ENCODE data around the gene MPDU1.

The MPDU1 gene

DNA sequence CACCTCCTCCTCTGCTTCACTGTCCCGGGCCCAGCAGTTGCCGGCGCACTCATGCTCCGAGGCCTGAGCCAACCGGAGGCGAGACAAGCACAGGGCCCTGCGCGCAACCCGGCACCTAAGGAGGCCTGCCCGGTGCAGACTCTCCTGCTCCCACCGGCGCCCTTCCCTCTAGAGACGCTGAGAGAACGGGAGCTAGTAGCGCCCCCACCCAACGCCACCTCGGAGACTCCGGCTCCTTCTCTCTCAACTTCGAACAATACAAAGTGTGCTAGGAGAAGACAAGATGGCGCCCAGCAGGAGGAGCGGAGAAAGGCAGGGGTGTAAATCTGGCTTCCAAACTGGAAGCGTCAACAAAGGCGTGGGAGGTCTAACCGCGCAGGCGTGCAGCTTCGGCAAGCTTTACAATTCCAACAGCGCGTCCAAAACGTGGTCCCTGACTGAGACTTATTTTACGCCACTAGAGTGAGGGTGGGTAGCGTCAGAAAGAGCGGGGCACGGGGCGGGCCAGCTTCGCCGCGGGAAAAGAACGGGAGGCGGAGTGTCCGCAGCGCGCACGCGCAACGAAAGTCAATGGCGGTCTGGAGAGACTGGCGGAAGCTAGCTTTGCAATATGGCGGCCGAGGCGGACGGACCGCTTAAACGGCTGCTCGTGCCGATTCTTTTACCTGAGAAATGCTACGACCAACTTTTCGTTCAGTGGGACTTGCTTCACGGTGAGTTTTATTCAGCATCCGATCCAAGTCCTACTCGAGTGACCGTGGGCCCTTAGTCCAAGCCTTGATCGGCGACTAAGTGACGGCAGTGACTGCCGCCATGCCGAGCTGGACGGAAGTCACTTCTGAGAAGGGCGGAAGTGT lies at the start of gene MPDU1:
TSS of gene MPDU1 (plus strand) at position 600 of the 857 bp plus-strand sequence. CDS start at position 611, 11 bp downstream.
- DNase-seq, result peak; percentile 98

- DNase-seq, result no peak
Observed at GRCh38 chr17:7538050-7538449, 45.6 kb upstream of the MPDU1 start.

- DNase-seq, result no peak
Observed at GRCh38 chr17:7538891-7539545, 44.6 kb upstream of the MPDU1 start.

DNA sequence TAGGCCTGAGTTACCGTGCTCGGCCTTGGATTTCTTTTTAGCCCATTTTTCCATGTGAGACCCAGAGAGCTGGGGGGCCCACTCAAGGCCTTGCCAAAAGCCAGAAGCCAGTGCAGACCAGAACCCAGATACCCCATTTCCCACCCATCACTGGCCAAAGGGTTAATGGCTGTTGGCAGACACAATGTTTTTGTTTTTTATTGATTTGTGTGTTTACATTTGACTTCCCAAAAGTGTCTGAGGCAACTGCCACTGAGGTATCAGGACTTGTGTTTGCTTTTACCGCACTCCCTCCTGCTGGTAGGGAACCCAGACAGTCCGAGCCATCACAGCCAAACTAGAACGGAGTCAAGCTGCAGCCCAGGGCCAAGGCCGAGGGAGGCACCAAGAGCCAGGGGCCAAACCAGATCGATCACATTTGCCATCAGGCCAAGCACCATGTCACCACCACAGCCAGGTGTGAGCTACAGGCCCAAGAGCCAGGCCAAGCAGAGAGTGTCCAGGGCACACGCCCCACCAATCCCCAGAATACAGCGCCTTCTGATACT lies 42.5 kb upstream of the MPDU1 start:
- DNase-seq, result no peak

- DNase-seq, result no peak
Observed at GRCh38 chr17:7544911-7545310, 38.7 kb upstream of the MPDU1 start.

- peak; percentile 85 for DNase-seq
Observed at GRCh38 chr17:7548585-7549400, 34.9 kb upstream of the MPDU1 start, which contains the start of gene TNFSF12. TSS of gene TNFSF12 (plus strand) at chr17:7549058. CDS start at chr17:7549154, 96 bp downstream.

- peak; percentile 79 for DNase-seq
Observed at GRCh38 chr17:7549401-7550055, 34.1 kb upstream of the MPDU1 start.

- no peak for DNase-seq
Observed at GRCh38 chr17:7550344-7550743, 33.3 kb upstream of the MPDU1 start.

- DNase-seq, result no peak
Observed at GRCh38 chr17:7551396-7551795, 32.3 kb upstream of the MPDU1 start.

DNA sequence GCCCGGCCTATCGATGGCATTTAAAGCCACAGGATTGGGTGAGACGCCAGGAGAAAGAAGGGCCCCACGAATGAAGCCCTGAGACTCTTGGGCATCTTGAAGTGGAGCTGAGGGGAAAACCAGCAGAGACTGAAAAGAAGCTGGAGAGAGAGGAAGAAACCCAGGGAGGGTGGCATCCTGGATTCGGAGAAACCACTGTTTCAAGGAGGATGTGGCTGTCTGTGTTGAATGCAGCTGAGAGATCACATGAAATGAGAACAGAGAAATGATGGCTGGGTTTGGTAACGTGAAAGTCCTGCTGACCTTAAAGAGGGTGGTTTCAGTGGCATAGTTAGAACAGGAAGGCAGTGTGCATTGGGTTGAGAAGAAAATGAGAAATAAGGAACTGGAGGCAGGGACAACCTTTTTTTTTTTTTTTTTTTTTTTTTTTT lies 31.0 kb upstream of the MPDU1 start:
- DNase-seq, result no peak

DNA sequence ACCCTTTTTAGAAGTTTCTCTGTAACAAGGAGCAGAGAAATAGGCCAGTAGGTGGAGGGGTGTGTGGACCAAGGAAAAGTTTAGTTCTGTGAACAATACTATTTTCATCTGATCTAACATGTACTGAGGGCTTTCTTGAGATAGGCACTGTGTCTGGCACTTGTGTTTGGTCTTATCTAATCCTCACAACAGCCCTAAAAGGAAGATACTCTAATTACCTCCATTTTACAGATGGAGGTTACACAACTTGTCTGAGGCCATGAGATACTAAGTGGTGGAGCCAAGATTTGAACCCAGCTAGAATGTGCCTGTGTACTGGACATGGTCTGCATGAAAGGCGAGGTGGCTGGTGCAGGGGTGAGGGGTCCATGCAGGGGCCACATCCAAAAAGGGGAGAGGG lies 30.3 kb upstream of the MPDU1 start:
- no peak for DNase-seq

DNA sequence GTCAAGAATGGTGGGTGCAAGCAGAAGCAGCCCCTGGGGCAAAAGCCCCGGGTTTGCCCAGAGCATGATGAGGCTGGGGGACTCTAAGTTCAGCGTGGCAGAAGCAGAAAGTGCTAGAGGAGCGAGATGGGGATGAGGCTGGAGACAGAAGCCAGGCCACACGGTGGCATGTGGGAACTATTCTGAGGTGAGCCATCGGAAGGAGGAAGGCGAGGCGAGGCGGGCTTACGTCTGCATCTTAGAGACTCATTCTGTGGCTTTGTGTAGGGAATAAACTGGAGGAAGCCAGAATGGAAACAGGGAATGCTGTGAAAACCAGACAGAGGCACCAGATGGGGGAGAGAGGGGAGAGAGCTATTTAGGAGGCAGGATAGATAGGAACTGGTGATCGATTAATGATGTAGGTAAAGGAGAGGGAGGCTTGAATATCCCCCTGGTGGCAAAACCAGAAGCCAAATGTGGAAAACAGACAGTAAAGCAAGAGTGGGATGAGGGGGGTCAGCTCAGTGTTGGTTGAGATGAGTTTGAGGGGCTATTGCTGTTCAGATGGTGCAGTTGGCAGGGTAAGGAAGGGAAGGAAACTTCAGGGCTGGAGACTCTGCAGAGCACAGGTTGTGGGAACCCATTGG lies 28.2 kb upstream of the MPDU1 start:
- DNase-seq, result no peak

- DNase-seq, result no peak
Observed at GRCh38 chr17:7556627-7557026, 27.0 kb upstream of the MPDU1 start.

DNA sequence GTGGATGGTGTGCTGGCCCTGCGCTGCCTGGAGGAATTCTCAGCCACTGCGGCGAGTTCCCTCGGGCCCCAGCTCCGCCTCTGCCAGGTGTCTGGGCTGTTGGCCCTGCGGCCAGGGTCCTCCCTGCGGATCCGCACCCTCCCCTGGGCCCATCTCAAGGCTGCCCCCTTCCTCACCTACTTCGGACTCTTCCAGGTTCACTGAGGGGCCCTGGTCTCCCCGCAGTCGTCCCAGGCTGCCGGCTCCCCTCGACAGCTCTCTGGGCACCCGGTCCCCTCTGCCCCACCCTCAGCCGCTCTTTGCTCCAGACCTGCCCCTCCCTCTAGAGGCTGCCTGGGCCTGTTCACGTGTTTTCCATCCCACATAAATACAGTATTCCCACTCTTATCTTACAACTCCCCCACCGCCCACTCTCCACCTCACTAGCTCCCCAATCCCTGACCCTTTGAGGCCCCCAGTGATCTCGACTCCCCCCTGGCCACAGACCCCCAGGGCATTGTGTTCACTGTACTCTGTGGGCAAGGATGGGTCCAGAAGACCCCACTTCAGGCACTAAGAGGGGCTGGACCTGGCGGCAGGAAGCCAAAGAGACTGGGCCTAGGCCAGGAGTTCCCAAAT lies 26.4 kb upstream of the MPDU1 start:
- no peak for DNase-seq

DNA sequence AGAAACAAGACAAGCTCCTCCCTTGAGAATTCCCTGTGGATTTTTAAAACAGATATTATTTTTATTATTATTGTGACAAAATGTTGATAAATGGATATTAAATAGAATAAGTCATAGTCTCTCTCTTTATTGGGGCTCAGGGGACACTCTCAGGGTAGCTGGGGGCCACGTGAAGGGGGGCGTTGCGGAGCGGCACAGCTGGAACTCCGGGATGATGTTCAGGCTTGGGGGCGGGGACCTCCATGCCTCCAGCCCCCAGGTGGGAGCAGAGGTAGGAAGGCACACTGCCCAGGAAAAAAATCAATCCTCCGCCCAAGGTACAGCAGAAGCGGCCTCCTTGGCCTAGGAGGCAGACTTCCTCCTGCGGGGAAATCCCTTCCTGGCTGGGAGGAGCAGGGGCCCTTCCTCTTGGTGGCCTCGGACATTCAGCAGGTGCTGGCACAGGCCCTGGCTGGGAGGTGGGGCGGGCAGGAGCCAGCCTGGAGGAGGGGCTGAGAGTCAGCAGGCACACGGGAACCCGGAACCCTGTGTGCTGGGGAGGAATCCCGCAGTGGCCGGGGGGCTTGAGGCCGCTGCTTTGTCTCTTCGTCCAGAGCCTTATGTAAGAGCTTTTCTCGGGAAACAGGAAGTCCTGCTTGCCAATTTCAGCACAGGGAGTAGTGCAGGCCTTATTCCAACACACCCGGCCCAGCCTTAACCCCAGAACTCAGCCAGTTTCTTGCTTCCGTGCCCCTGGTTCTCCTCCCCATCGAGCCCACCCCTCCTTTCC lies 25.7 kb upstream of the MPDU1 start:
- no peak for DNase-seq

DNA sequence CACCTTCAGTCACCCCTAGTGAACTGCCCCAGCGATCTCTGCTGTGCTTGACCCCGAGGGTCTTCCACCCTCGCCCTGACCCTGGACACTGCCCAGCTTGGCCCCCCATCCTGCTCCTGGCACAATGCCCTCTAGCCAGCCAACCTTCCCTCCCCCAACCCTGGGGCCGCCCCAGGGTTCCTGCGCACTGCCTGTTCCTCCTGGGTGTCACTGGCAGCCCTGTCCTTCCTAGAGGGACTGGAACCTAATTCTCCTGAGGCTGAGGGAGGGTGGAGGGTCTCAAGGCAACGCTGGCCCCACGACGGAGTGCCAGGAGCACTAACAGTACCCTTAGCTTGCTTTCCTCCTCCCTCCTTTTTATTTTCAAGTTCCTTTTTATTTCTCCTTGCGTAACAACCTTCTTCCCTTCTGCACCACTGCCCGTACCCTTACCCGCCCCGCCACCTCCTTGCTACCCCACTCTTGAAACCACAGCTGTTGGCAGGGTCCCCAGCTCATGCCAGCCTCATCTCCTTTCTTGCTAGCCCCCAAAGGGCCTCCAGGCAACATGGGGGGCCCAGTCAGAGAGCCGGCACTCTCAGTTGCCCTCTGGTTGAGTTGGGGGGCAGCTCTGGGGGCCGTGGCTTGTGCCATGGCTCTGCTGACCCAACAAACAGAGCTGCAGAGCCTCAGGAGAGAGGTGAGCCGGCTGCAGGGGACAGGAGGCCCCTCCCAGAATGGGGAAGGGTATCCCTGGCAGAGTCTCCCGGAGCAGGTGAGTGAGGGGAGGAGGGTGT lies 24.9 kb upstream of the MPDU1 start, which contains the start of gene TNFSF13:
TSS of gene TNFSF13 (plus strand) at position 207 of the 776 bp plus-strand sequence. CDS start at position 497, 290 bp downstream.
- DNase-seq, result no peak

GRCh38 chr17:7559320-7560171 lies 24.1 kb upstream of the MPDU1 start:
- DNase-seq, result no peak

- DNase-seq, result peak; percentile 84
Observed at GRCh38 chr17:7560172-7561027, 23.3 kb upstream of the MPDU1 start.

All from activated effector memory CD4-positive, alpha-beta T cell treated with anti-CD3 and anti-CD28 coated beads, Interleukin-2, amount 50 U/mL, for 16 hours (primary cell).